Activated naive CD8-positive, alpha-beta T cell treated with anti-CD3 and anti-CD28 coated beads, Interleukin-2, amount 50 U/mL, for 16 hours (primary cell): Measurements from ENCODE around the gene TBXAS1.

Experiments
- DNase-seq: peaks from one replicate; pipeline ENCODE4 v3.0.0-alpha.2; 2020; ENCODE audit warnings: low read depth, low spot score

Gene TBXAS1

DNA sequence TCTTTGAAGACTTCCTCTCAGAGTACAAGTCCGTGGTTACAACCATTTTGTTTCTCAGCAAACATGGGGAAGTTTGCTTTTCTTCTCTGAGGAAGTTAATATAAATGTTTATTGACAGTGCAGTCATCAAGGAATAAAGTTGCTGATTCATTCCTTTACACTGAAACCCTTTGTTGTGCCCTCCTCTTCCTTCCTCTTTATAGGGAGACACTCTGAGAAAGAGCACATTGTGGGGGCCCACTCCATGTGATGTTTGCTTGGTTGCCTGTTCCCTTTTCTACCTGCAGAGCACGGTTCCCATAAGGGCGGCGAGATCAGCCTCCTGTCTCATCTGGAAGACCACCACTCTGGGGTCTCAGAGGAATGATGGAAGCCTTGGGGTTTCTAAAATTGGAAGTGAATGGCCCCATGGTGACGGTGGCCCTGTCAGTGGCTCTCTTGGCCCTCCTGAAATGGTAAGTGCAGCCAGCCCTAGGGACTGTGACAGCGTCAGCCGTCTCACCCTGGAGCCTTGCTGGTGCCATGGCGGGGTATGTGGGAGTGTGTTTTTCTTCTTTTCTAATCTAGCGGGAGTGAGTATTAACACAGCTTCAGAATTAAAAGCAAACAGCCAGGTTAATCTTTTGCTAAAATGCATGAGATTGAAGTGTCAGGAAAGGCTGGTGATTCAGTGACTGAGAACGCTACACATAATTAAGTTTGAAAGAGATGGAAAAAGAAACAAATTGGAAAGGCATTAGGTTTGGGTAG is at the start of gene TBXAS1:
TBXAS1 (plus strand) TSS at position 240 of the 750 bp plus-strand sequence; CDS start at position 367, 127 bp downstream.
- no peak for DNase-seq

DNA sequence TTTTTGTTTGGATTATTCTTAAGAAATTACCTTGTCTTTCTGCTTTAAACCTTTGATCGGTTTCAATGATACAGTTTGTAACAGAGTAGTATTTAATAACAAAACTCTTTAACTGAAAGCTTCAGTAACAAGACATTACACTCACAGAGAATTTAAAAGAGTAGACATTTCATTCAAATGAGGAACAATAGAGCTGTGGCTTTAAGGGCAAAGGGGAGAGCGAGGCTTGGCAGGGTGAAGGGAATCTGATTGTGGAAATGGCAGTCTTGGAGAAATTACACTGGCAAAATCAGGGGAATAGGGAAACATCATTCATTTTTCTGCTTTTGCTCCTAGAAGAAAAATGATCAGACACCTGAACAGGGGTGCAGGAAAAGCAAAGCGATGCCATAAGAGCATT is 46.1 kb upstream of the TBXAS1 start:
- DNase-seq: no peak

GRCh38 chr7:139783647-139784385 is 45.2 kb upstream of the TBXAS1 start:
- DNase-seq: no peak

DNA sequence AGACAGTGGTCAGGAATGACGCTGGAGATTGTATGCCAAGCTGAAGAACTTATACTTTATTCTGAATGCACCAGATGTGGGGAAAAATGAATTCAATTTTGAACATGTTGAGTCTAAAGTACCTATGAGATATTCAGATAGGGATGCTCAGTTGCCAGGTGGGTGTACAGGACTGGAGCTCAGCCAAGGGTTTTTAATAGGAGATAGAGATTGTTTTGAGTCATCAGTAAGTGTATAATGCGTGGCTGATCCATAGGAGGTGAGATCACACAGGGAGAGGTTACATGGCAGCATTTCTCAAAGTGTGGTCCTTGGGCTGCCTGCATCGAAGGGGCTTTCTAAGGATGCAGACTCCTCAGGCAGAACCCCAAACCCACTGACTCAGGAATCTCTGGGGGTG is 44.4 kb upstream of the TBXAS1 start:
- DNase-seq: no peak

DNA sequence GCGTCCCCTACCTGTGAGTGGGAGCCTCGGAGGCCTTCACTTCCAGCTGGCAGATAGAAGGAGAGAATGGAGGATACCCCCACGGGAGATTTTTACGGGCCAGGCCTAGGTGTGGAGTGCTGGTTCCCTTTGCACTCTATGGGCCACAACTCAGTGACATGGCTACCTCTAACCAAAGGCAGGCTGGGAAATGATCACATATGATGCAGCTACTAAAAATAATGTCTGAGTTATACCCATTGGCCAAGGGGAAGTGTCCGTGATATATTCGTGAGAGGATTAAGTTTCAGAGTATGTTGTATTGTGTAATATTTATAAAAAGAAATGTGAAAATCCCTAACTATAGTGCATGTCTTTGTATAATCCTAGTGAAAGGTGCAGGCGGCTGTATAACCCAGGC is 37.7 kb upstream of the TBXAS1 start:
- DNase-seq: no peak

DNA sequence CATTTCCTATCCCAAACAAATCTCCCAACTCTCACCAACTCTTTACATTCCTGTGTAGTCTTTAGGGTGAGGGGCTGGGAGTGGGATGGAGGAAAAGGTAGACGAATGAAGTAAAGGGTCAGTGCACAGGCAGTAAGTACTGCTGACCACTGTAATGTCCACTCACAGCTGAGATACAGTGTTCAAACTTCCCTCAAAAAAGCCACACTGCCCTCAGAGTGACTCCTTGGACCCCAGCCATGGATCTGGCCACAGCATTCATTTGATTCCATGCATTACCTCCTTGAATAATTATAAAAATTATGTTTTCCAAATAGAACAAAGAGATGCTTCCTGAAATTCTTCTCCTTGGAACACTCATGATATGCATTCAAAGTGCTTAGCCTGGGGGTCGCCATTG is 31.5 kb upstream of the TBXAS1 start:
- DNase-seq: no peak

- no peak for DNase-seq
These were observed 30.8 kb upstream of the TBXAS1 start for GRCh38 chr7:139798221-139798620.

GRCh38 chr7:139798892-139799291 is 30.2 kb upstream of the TBXAS1 start:
- DNase-seq: no peak

- no peak for DNase-seq
These were observed 29.5 kb upstream of the TBXAS1 start for GRCh38 chr7:139799586-139799985.

- no peak for DNase-seq
These were observed 24.5 kb upstream of the TBXAS1 start for GRCh38 chr7:139804571-139804970.

GRCh38 chr7:139807009-139807408 is 22.1 kb upstream of the TBXAS1 start:
- DNase-seq: no peak

GRCh38 chr7:139808427-139808826 is 20.6 kb upstream of the TBXAS1 start:
- no peak for DNase-seq

GRCh38 chr7:139808846-139809442 is 20.1 kb upstream of the TBXAS1 start:
- no peak for DNase-seq

DNA sequence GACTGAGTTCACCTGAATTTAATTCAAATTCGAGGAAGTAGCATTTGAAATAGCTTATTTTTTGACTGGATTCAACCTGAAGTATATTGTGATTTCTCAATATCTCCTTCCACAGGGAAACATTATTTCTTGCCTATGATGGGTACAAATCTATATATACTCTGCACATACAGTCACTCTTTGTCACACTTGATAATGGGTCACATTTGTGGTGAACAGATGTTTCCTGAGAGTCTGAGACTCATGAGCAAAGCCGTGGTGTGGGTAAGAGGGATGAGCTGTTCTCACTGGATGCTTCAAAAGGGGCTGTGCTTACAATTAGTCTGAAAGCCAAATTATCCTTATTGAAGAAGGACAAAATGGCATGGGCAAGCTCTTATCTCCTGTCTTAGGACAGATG is 18.0 kb upstream of the TBXAS1 start:
- no peak for DNase-seq

DNA sequence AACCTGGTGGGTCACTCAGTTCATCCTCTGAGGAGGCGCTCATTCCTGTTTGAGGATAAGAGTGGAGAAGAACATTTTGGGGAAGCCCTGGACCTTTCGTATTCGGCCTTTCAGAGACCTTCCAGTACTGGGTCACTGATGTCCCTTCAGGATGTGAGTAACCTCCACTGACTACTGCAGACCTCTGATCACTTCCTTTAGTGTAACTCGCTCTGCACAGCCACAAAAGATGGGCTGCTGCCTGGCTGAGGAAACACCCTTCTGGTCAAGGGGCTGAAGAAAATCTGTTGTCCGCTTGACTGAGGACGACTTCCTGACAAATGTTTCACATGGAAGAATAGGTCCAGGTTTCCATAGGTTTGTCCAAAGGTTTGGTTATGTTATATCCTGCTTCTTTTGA is 15.9 kb upstream of the TBXAS1 start:
- no peak for DNase-seq

DNA sequence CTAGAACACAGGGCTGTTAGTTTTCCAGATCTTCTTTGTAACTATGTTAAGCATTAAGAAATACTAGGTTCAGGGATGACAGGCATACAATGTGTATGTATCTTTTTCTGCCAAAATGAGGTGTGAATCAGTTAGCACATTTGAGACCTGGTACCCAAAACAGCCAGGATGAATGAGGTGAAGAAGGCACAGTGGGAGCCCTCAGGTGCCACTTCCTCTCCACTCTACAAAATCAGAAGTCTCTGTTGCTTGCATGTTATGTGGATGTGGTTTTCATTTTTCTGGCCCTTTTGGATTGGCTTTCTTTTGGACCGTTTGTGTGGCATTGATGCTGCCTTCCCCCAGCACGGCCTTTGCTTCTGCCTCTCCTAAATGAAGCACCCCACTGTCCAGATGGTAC is 15.4 kb upstream of the TBXAS1 start:
- DNase-seq: no peak

DNA sequence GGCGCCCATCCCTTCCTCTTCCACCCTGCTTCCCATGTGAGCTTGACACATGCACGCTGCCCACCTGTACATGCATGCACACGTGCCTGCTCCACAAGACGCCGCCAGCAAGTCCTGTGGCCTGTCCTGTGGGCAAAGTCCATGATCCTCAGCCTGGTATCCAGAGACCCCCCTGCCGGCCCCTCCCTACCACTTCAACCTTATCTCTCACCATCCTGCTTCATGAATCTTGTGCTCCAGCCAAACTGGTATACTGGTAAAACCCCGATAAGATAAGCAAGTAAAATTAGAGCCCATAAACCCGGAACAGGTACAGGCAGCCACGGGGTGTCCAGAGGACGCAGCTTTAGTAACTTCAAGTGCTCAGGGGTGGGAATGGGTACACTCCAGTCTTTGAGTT is 11.8 kb upstream of the TBXAS1 start:
- DNase-seq: no peak

DNA sequence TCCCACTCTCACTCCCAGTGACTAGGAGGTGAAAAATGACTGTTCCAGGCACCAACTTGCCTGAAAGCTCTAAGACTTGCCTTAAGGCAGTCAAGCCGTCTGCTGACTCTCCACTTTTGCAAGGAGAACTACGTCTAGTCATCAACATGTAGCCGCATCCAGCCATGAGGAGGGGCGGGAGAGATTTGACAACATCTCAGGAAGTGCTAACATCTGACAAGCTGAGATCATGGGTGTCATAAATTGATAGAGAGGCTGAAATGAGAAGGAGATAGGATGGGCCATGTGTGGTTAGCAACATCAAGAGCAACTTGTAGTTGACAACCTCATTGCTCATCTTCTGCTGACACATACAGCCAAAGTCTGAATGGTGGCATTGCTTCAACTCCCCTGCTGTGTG is 9.0 kb upstream of the TBXAS1 start:
- DNase-seq: no peak

GRCh38 chr7:139821349-139822105 is 7.5 kb upstream of the TBXAS1 start:
- DNase-seq: no peak

- no peak for DNase-seq
These were observed 6.2 kb upstream of the TBXAS1 start for GRCh38 chr7:139822855-139823254.

GRCh38 chr7:139823959-139824521 is 5.0 kb upstream of the TBXAS1 start:
- no peak for DNase-seq
